ENCODE data around the gene ATG9B. TPM values are rescaled to one million over a fixed set of nuclear protein-coding genes. Genes with fewer than 3 reads are reported as not detected.

The ATG9B gene
- total and polyA plus RNA-seq, 9 of the 15 experiments (the other 6 are each of a cell fraction or from before 2014, with no cell fraction given): 0.29 to 8.0 (median 2.1) TPM

GRCh38 chr7:151008511-151009323 lies 15.6 kb downstream of the ATG9B start:
- Histone ChIP-seq H3K79me2 (ENCODE audit: control insufficient read depth, insufficient read depth, low read length) (peaks cover 45% of the 10 kb centered on the region), H3K9me3 (replicated peaks; ENCODE audit: control insufficient read depth, insufficient read depth, low read depth, low read length) (no peaks in the 10 kb centered on the region), H3K9ac (ENCODE audit: insufficient read depth in 1 of 2, low read depth in 2 of 2, low read length in 2 of 2) (peak overlapping the region; percentile 77 to 94), H3K4me1 (replicated peaks in 1 of 2; ENCODE audit: control insufficient read depth in 2 of 2, insufficient read depth in 2 of 2, low read length in 2 of 2) (peaks cover 43 to 69% of the 10 kb centered on the region in 2 experiments), H3K4me2 (ENCODE audit: insufficient read depth, low read length) (peak overlapping the region; percentile 100), H4K20me1 (replicated peaks; ENCODE audit: control insufficient read depth, insufficient read depth, low read length) (no peaks in the 10 kb centered on the region), H3K27ac (ENCODE audit: extremely low read depth, low read depth, low read length) (peak overlapping the region; percentile 85), H3K4me3 (peak overlapping the region; percentile 57), H3K36me3 (ENCODE audit: control insufficient read depth, insufficient read depth, low read length) (peaks cover 19% of the 10 kb centered on the region; the same call in 1 of the 3 replicates), H3K9me1 (ENCODE audit: control insufficient read depth, insufficient read depth, low read length) (no peaks in the 10 kb centered on the region), H3K27me3 (ENCODE audit: control insufficient read depth in 2 of 2, insufficient read depth in 2 of 2, low read length in 2 of 2) (no peaks in the 10 kb centered on the region; a peak in 1 of 5 replicates), H2AFZ (ENCODE audit: low read depth, low read length) (peak overlapping the region; percentile 92)
- peak; percentile 87 for ATAC-seq
- in situ Hi-C loops (cut with MboI): no loop called here
- BruUV-seq (replicated peaks): no TSS peak
- ChIA-PET CTCF (ENCODE audit: low intra/inter-chr PET ratio) (interaction anchor here (0.6 to 3.5 kb wide), 11 partner anchors 10 to 230 kb away, joined by 3 to 15 read pairs (median 5); no protein-coding TSS in a partner anchor), POLR2A (interaction anchor here (0.6 to 8.4 kb wide), 9 partner anchors 12 to 298 kb away, joined by 3 to 146 read pairs (median 6); partner anchors contain the start of genes ABCB8 and ATG9B)
- intact Hi-C loops (cut with micrococcal nuclease): loop anchor here (1.0 to 5.0 kb wide), 8 partner anchors 14 to 224 kb away; partner anchors contain the start of genes ABCB8, CHPF2 and SLC4A2
- WGBS (ENCODE audit: insufficient coverage, low coverage, missing lambda C conversion rate): 2% methylated on average over 35 of the region's 40 CpGs
- FAIRE-seq: peak; percentile 15
- DNase-seq (ENCODE audit: extremely low read depth in 1 of 4, low spot score in 3 of 4): peak; percentile 97 to 99 (median 98)
- TF ChIP-seq ZNF512 (tag; IDR thresholded peaks at IDR 0.05) (no peak), TSHZ1 (CRISPR knock-in tag; IDR thresholded peaks at IDR 0.05) (0 out of 2 replicates have a peak, but pooled peaks have one; percentile 16), ATF6 (CRISPR knock-in tag; IDR thresholded peaks at IDR 0.05) (no peak; the same call in 1 of the 2 replicates), SMARCA5 (IDR thresholded peaks at IDR 0.05) (peak; percentile 99), ZNF778 (CRISPR knock-in tag; IDR thresholded peaks at IDR 0.05) (no peak), HOXB6 (CRISPR knock-in tag; IDR thresholded peaks at IDR 0.05; ENCODE audit: borderline replicate concordance) (no peak), ZBTB9 (CRISPR knock-in tag; IDR thresholded peaks at IDR 0.05) (peak; percentile 84), PTBP1 (IDR thresholded peaks at IDR 0.05; ENCODE audit: low read depth, low read length) (peak; percentile 95; the same call in 1 of the 2 replicates), HDAC3 (IDR thresholded peaks at IDR 0.05; ENCODE audit: borderline replicate concordance, partially characterized antibody) (no peak), TCF15 (CRISPR knock-in tag; IDR thresholded peaks at IDR 0.05) (no peak)
